Measurements from ENCODE around the gene TBC1D22A. TPM values are rescaled to one million over a fixed set of nuclear protein-coding genes. Genes with fewer than 3 reads are reported as not detected.

The TBC1D22A gene
- total RNA-seq, 2 donors from 2014 or later, result 21.5 to 23.1 TPM

GRCh38 chr22:46851311-46851710 is 88.9 kb downstream of the TBC1D22A start:
- 99 to 100% methylated on average over 2 to 9 of the region's 9 CpGs for whole genome bisulfite sequencing, 2 donors
- ATAC-seq, result no peak
- Histone ChIP-seq H3K36me3 (replicated peaks in 1 of 2; ENCODE audit: insufficient read depth in 1 of 2, low read depth in 2 of 2) (no peaks in the 10 kb centered on the region), H3K9me3 (no peaks in the 10 kb centered on the region), H3K4me3 (no peak overlapping the region), H3K27ac (no peak overlapping the region), H3K4me1 (no peaks in the 10 kb centered on the region), H3K27me3 (no peaks in the 10 kb centered on the region)
- TF ChIP-seq POLR2A (IDR thresholded peaks at IDR 0.05), result no peak
- TF ChIP-seq CTCF (IDR thresholded peaks at IDR 0.05), result no peak
- intact Hi-C loops (cut with DNase I), result no loop called here
- no peak for DNase-seq

GRCh38 chr22:46851941-46852340 is 89.5 kb downstream of the TBC1D22A start:
- no peaks in the 10 kb centered on the region for H3K27me3 ChIP-seq
- WGBS, 2 donors, result 94 to 100% methylated on average over 3 to 9 of the region's 9 CpGs
- H3K9me3 ChIP-seq, result no peaks in the 10 kb centered on the region
- no peak for DNase-seq
- TF ChIP-seq CTCF (IDR thresholded peaks at IDR 0.05), result no peak
- no peak for TF ChIP-seq POLR2A (IDR thresholded peaks at IDR 0.05)
- H3K4me3 ChIP-seq, result no peak overlapping the region
- H3K4me1 ChIP-seq, result no peaks in the 10 kb centered on the region
- H3K27ac ChIP-seq, result no peak overlapping the region
- intact Hi-C loops (cut with DNase I), result no loop called here
- no peak for ATAC-seq
- H3K36me3 ChIP-seq (replicated peaks in 1 of 2; ENCODE audit: insufficient read depth in 1 of 2, low read depth in 2 of 2), result no peaks in the 10 kb centered on the region

GRCh38 chr22:46852771-46853170 is 90.3 kb downstream of the TBC1D22A start:
- Histone ChIP-seq H3K36me3 (replicated peaks in 1 of 2; ENCODE audit: insufficient read depth in 1 of 2, low read depth in 2 of 2) (no peaks in the 10 kb centered on the region), H3K27ac (no peak overlapping the region), H3K4me1 (no peaks in the 10 kb centered on the region), H3K4me3 (no peak overlapping the region), H3K27me3 (no peaks in the 10 kb centered on the region), H3K9me3 (no peaks in the 10 kb centered on the region)
- ATAC-seq (no peak), DNase-seq (no peak)
- intact Hi-C loops (cut with DNase I), result no loop called here
- WGBS, 2 donors, result 94 to 96% methylated on average over 14 of the region's 14 CpGs
- TF ChIP-seq CTCF (IDR thresholded peaks at IDR 0.05) (no peak), POLR2A (IDR thresholded peaks at IDR 0.05) (no peak)

- H3K36me3 ChIP-seq (replicated peaks in 1 of 2; ENCODE audit: insufficient read depth in 1 of 2, low read depth in 2 of 2), result no peaks in the 10 kb centered on the region
- H3K9me3 ChIP-seq, result no peaks in the 10 kb centered on the region
- H3K27me3 ChIP-seq, result no peaks in the 10 kb centered on the region
- H3K4me1 ChIP-seq, result no peaks in the 10 kb centered on the region
- no peak for DNase-seq
- no peak overlapping the region for H3K27ac ChIP-seq
- TF ChIP-seq POLR2A (IDR thresholded peaks at IDR 0.05) (no peak), CTCF (IDR thresholded peaks at IDR 0.05) (no peak)
- intact Hi-C loops (cut with DNase I), result no loop called here
- WGBS, 2 donors, result 87 to 90% methylated on average over 16 of the region's 16 CpGs
- no peak overlapping the region for H3K4me3 ChIP-seq
- ATAC-seq, result no peak
These were observed 90.7 kb downstream of the TBC1D22A start for GRCh38 chr22:46853191-46853590.

GRCh38 chr22:46854125-46854870 is 91.8 kb downstream of the TBC1D22A start:
- Histone ChIP-seq H3K4me3 (no peak overlapping the region), H3K4me1 (no peaks in the 10 kb centered on the region), H3K27ac (peak overlapping the region in 1 of 4 donors; percentile 40), H3K36me3 (replicated peaks in 1 of 2; ENCODE audit: insufficient read depth in 1 of 2, low read depth in 2 of 2) (no peaks in the 10 kb centered on the region), H3K27me3 (no peaks in the 10 kb centered on the region), H3K9me3 (no peaks in the 10 kb centered on the region)
- ATAC-seq (peak; percentile 24), DNase-seq (peak in 1 of 4 donors; percentile 75)
- TF ChIP-seq POLR2A (IDR thresholded peaks at IDR 0.05) (no peak), CTCF (IDR thresholded peaks at IDR 0.05) (no peak)
- 68 to 87% methylated on average over 18 of the region's 18 CpGs for WGBS, 2 donors
- intact Hi-C loops (cut with DNase I), result no loop called here
